AG04450 (cell line): ENCODE data around the gene P4HA2. TPM values are rescaled to one million over a fixed set of nuclear protein-coding genes. Genes with fewer than 3 reads are reported as not detected.

ENCODE experiments used
- CTCF ChIA-PET: fragments of 300-600, 350-600 bp; formaldehyde crosslinking; extraction: SDS; loops from one replicate; lab custom pipeline; 2022; ENCODE audit warnings: antibody characterized with exemption, inconsistent platforms; lab: Charles Lee
- POLR2A ChIA-PET: fragments of 350-600 bp; formaldehyde crosslinking; extraction: SDS; loops from one replicate; lab custom pipeline; 2021; ENCODE audit warnings: antibody characterized with exemption, inconsistent platforms; lab: Yijun Ruan, JAX
- DNase-seq: peaks from one replicate; pipeline ENCODE4 v3.0.0-alpha.2; 2011; ENCODE audit warnings: low read depth, low spot score
- H3K27ac ChIP-seq: one replicate; pipeline ENCODE4 v1.5.1; 2012; ENCODE audit warnings: low read depth, low read length, control low read depth
- H3K27me3 ChIP-seq: one replicate; pipeline ENCODE4 v1.6.0; 2012; ENCODE audit warnings: low read length; ENCODE audit not compliant: control insufficient read depth, insufficient read depth
- H3K4me3 ChIP-seq: 2 replicates; pipeline ENCODE4 v1.5.1; 2011; ENCODE audit warnings: mild to moderate bottlenecking, low read depth, low read length, control low read depth
- H3K9me3 ChIP-seq: 2 replicates; pipeline ENCODE4 v1.5.1; 2012; ENCODE audit warnings: low read length; ENCODE audit not compliant: control insufficient read depth, insufficient read depth
- polyA plus RNA-seq: library from polyadenylated mRNA; depleted of rRNA; stranded (reverse); fragments of >200 nt; gene quantifications from 2 replicates; pipeline ENCODE4 v1.2.3, GENCODE V29; 2011
- TF ChIP-seq, protein P1 (sequence below): IDR thresholded peaks from 2 replicates; pipeline ENCODE4 v1.5.1; 2011; ENCODE audit warnings: low read depth, low read length, control low read depth, inconsistent platforms

The P4HA2 gene
- polyA plus RNA-seq, 1 experiment: 178 TPM

GRCh38 chr5:132228241-132229035 lies 785 bp upstream of the P4HA2 start:
- Histone ChIP-seq H3K27ac (no peak overlapping the region), H3K9me3 (no peaks in the 10 kb centered on the region), H3K4me3 (peak overlapping the region; percentile 72), H3K27me3 (peaks cover 3% of the 10 kb centered on the region)
- ChIA-PET POLR2A (interaction anchor here (1.1 to 1.2 kb wide), 3 partner anchors 31 to 66 kb away, joined by 4 to 5 read pairs (median 4); partner anchors contain the start of gene SLC22A4), CTCF (interaction anchor here (0.6 to 10.1 kb wide), 3 partner anchors 10 to 1717 kb away, joined by 3 to 84 read pairs (median 8); no protein-coding TSS in a partner anchor)
- TF ChIP-seq, protein P1, sequence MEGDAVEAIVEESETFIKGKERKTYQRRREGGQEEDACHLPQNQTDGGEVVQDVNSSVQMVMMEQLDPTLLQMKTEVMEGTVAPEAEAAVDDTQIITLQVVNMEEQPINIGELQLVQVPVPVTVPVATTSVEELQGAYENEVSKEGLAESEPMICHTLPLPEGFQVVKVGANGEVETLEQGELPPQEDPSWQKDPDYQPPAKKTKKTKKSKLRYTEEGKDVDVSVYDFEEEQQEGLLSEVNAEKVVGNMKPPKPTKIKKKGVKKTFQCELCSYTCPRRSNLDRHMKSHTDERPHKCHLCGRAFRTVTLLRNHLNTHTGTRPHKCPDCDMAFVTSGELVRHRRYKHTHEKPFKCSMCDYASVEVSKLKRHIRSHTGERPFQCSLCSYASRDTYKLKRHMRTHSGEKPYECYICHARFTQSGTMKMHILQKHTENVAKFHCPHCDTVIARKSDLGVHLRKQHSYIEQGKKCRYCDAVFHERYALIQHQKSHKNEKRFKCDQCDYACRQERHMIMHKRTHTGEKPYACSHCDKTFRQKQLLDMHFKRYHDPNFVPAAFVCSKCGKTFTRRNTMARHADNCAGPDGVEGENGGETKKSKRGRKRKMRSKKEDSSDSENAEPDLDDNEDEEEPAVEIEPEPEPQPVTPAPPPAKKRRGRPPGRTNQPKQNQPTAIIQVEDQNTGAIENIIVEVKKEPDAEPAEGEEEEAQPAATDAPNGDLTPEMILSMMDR: no peak
- DNase-seq: no peak

DNA sequence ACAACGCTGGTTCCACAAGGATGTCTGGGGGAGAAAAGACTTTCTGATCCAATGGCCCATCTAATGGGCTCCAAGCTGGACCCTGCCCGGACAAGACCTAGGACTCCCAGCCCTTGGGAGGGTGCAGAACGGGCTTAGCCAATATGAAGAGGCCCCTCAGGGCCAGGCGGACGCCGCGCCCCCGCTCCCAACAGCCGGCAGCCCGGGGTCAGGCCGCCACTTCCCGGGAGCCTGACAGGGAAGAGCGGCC lies 493 bp downstream of the P4HA2 start:
- Histone ChIP-seq H3K27ac (peak overlapping the region; percentile 2), H3K9me3 (no peaks in the 10 kb centered on the region), H3K27me3 (no peaks in the 10 kb centered on the region), H3K4me3 (peak overlapping the region; percentile 72)
- no peak for DNase-seq
- ChIA-PET POLR2A (interaction anchor here (0.6 to 1.2 kb wide), 7 partner anchors 12 to 162 kb away, joined by 3 to 5 read pairs (median 4); partner anchors contain the start of gene SLC22A4), CTCF (interaction anchor here (0.8 to 10.1 kb wide), 4 partner anchors 11 to 164 kb away, joined by 3 to 84 read pairs (median 6); no protein-coding TSS in a partner anchor)
- TF ChIP-seq, protein P1: no peak

DNA sequence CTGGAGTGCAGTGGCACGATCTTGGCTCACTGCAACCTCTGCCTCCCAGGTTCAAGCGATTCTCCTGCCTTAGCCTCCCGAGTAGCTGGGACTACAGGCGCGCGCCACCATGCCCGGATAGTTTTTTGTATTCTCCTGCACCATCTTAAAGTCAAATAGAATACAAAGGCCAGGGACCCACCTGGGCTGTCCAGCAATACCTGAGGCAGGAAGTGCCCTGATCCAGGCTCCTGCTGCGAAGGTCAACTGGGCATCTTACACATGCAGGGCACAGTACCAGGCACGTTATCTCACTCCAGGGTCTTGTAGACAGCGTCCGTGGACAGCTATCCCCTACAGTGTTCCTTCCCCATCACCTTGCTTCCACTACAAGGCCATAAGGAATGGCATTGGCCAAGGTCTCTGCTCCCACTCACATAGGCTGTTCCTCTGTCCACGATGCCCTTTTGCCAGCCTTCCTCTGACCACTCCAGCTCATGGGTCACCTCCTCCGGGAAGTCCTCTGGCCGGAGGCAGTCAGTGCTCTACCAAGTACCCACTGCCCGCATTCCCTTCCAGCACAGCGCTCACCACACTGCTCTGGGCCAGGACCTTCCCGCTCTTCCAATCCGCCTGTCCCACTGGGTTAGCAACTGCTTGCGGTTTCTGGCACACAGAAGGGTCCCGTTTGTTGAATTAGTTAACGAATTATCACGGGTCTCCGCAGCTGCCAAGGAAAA lies 978 bp downstream of the P4HA2 start:
- ChIA-PET CTCF (interaction anchor here (1.1 to 10.1 kb wide), 3 partner anchors 11 to 164 kb away, joined by 3 to 84 read pairs (median 8); no protein-coding TSS in a partner anchor), POLR2A (interaction anchor here (1.0 to 1.2 kb wide), 2 partner anchors 11 to 67 kb away, joined by 4 read pairs; partner anchors contain the start of gene SLC22A4)
- H3K27ac ChIP-seq: no peak overlapping the region
- H3K27me3 ChIP-seq: no peaks in the 10 kb centered on the region
- H3K4me3 ChIP-seq: peak overlapping the region; percentile 72
- TF ChIP-seq, protein P1: no peak
- DNase-seq: no peak
- H3K9me3 ChIP-seq: no peaks in the 10 kb centered on the region

DNA sequence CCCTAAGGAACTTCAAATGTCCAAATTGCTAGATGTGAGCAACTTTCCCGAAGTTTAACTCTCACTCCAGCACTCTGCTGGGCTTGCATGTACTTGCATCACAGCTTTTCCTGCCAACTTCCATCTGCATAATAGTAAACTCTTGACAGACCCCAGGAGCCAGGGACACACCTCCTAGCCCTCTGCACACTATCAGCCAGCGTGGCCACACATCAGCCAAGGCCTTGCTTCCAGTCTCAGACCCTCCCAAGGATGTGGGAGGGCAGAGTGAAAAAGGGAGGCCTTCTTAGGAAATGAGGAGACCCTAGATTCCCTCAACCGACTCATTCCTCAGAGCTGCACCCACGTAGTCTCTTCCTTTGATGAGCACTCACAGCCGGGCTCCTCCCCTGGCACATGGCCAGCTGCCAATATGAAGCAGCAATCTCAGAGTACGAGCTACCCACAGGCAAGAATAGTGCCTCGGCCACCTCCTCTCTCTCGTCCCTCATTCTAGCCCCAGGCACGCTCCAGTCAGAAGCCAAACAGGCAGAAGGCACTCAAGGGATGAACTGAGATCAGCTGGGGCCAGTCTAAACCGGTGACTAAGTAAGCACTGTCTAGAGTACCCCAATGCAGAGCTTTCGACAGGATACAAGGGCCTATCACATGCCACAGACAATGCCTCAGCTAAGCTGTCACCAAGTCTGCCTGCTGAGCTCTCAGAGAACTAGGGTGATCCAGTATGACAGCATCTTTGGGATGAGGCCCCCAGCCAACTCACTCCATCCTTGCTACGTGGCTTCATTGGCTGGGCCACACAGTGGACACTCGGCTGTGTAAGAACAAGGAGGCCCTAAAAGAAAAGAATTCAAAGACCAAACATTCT lies 2.3 kb downstream of the P4HA2 start:
- TF ChIP-seq, protein P1: no peak
- Histone ChIP-seq H3K27me3 (no peaks in the 10 kb centered on the region), H3K9me3 (no peaks in the 10 kb centered on the region), H3K27ac (peak overlapping the region; percentile 71), H3K4me3 (peak overlapping the region; percentile 29)
- CTCF ChIA-PET: interaction anchor here (0.7 to 10.1 kb wide), 5 partner anchors 9 to 45 kb away, joined by 3 to 84 read pairs (median 9); no protein-coding TSS in a partner anchor
- POLR2A ChIA-PET: interaction anchor here (1.3 to 1.5 kb wide), 3 partner anchors 10 to 34 kb away, joined by 6 to 8 read pairs (median 7); partner anchors contain the start of gene PDLIM4
- DNase-seq: no peak
